ENCODE data around the gene ZDHHC11B. TPM values are rescaled to one million over a fixed set of nuclear protein-coding genes. Genes with fewer than 3 reads are reported as not detected.
A peak's percentile ranks its signal among the peaks of the same experiment; 100 is the strongest.
"Not testable (repeated sequence)": the region's sequence is repeated elsewhere in the genome, so short reads cannot be mapped to it uniquely, and the experiment has no call there.

The ZDHHC11B gene
- total RNA-seq, 1 donor from 2014 or later = 13.4 TPM

- Histone ChIP-seq H3K36me3 (no peaks in the 10 kb centered on the region), H3K4me3 (no peak overlapping the region), H3K27me3 (ENCODE audit: low read depth) (no peaks in the 10 kb centered on the region), H3K4me1 (peaks cover 13% of the 10 kb centered on the region), H3K27ac (replicated peaks) (no peak overlapping the region), H3K9me3 (replicated peaks) (no peaks in the 10 kb centered on the region)
- DNase-seq = peak; percentile 10
- no peak for TF ChIP-seq CTCF (IDR thresholded peaks at IDR 0.05; ENCODE audit: borderline replicate concordance)
- intact Hi-C loops (cut with micrococcal nuclease) = no loop called here
Observed at GRCh38 chr5:684751-685216, 99.7 kb downstream of the ZDHHC11B start.

- H3K9me3 ChIP-seq (replicated peaks) = no peaks in the 10 kb centered on the region
- H3K36me3 ChIP-seq = no peaks in the 10 kb centered on the region
- H3K27ac ChIP-seq (replicated peaks) = no peak overlapping the region
- no peaks in the 10 kb centered on the region for H3K27me3 ChIP-seq (ENCODE audit: low read depth)
- TF ChIP-seq CTCF (IDR thresholded peaks at IDR 0.05; ENCODE audit: borderline replicate concordance) = no peak
- H3K4me3 ChIP-seq = no peak overlapping the region
- DNase-seq = peak; percentile 12
- H3K4me1 ChIP-seq = peaks cover 13% of the 10 kb centered on the region
- intact Hi-C loops (cut with micrococcal nuclease) = no loop called here
Observed at GRCh38 chr5:683551-684481, 100.7 kb downstream of the ZDHHC11B start.

GRCh38 chr5:682651-683358 lies 101.7 kb downstream of the ZDHHC11B start:
- peaks cover 13% of the 10 kb centered on the region for H3K4me1 ChIP-seq
- H3K27ac ChIP-seq (replicated peaks); H3K27me3 ChIP-seq (ENCODE audit: low read depth); DNase-seq; intact Hi-C loops (cut with micrococcal nuclease); H3K9me3 ChIP-seq (replicated peaks); H3K4me3 ChIP-seq; H3K36me3 ChIP-seq: not testable (repeated sequence)

GRCh38 chr5:682216-682615 lies 102.3 kb downstream of the ZDHHC11B start:
- H3K27ac ChIP-seq (replicated peaks); H3K4me3 ChIP-seq; H3K9me3 ChIP-seq (replicated peaks); H3K36me3 ChIP-seq; intact Hi-C loops (cut with micrococcal nuclease); DNase-seq; H3K27me3 ChIP-seq (ENCODE audit: low read depth): not testable (repeated sequence)
- peaks cover 13% of the 10 kb centered on the region for H3K4me1 ChIP-seq

GRCh38 chr5:681317-682191 lies 103.0 kb downstream of the ZDHHC11B start:
- intact Hi-C loops (cut with micrococcal nuclease) = not testable (repeated sequence)

GRCh38 chr5:680836-681235 lies 103.7 kb downstream of the ZDHHC11B start:
- H3K36me3 ChIP-seq; H3K27ac ChIP-seq (replicated peaks); H3K4me3 ChIP-seq; H3K27me3 ChIP-seq (ENCODE audit: low read depth); intact Hi-C loops (cut with micrococcal nuclease); H3K9me3 ChIP-seq (replicated peaks); DNase-seq: not testable (repeated sequence)
- H3K4me1 ChIP-seq = peaks cover 18% of the 10 kb centered on the region

More at GRCh38 chr5:681317-682191, 103.0 kb downstream of the ZDHHC11B start:
- not testable (repeated sequence) for H3K36me3 ChIP-seq; H3K27ac ChIP-seq (replicated peaks); H3K4me3 ChIP-seq; H3K9me3 ChIP-seq (replicated peaks); H3K27me3 ChIP-seq (ENCODE audit: low read depth); DNase-seq
- H3K4me1 ChIP-seq = peaks cover 13% of the 10 kb centered on the region

- peaks cover 20% of the 10 kb centered on the region for H3K4me1 ChIP-seq
- H3K27ac ChIP-seq (replicated peaks); H3K9me3 ChIP-seq (replicated peaks); H3K36me3 ChIP-seq; H3K27me3 ChIP-seq (ENCODE audit: low read depth); DNase-seq; H3K4me3 ChIP-seq; intact Hi-C loops (cut with micrococcal nuclease): not testable (repeated sequence)
Observed at GRCh38 chr5:680118-680795, 104.3 kb downstream of the ZDHHC11B start.

GRCh38 chr5:679166-679895 lies 105.2 kb downstream of the ZDHHC11B start:
- H3K27ac ChIP-seq (replicated peaks); DNase-seq; H3K9me3 ChIP-seq (replicated peaks); H3K27me3 ChIP-seq (ENCODE audit: low read depth); intact Hi-C loops (cut with micrococcal nuclease); H3K36me3 ChIP-seq; H3K4me3 ChIP-seq: not testable (repeated sequence)
- peaks cover 22% of the 10 kb centered on the region for H3K4me1 ChIP-seq

GRCh38 chr5:678521-678920 lies 106.0 kb downstream of the ZDHHC11B start:
- H3K4me1 ChIP-seq = peaks cover 23% of the 10 kb centered on the region
- H3K27ac ChIP-seq (replicated peaks); H3K4me3 ChIP-seq; H3K9me3 ChIP-seq (replicated peaks); H3K36me3 ChIP-seq; intact Hi-C loops (cut with micrococcal nuclease); DNase-seq; H3K27me3 ChIP-seq (ENCODE audit: low read depth): not testable (repeated sequence)
